Parathyroid adenoma (tissue), 2 donors: Measurements from ENCODE around the gene PTCD1.

Source experiments
- H2AFZ ChIP-seq: fragments of 300-600 bp; sonication (generic); one replicate; pipeline ENCODE4 v1.7.0; 2017; ENCODE audit warnings: antibody characterized with exemption, mild to moderate bottlenecking
- H3K27ac ChIP-seq: fragments of 300-600 bp; sonication (generic); one replicate; pipeline ENCODE4 v1.7.0; 2017
- H3K27me3 ChIP-seq: fragments of 300-600 bp; sonication (generic); one replicate; pipeline ENCODE4 v1.7.0; 2017; ENCODE audit warnings: low read length; ENCODE audit not compliant: control insufficient read depth, insufficient read depth
- H3K36me3 ChIP-seq: fragments of 300-600 bp; sonication (generic); one replicate; pipeline ENCODE4 v1.7.0; 2017; ENCODE audit warnings: low read length; ENCODE audit not compliant: control insufficient read depth, insufficient read depth
- H3K4me1 ChIP-seq: fragments of 300-600 bp; sonication (generic); one replicate; pipeline ENCODE4 v1.7.0; 2017; ENCODE audit warnings: control low read depth
- H3K4me2 ChIP-seq: fragments of 300-600 bp; sonication (generic); one replicate; pipeline ENCODE4 v1.7.0; 2017; ENCODE audit warnings: low read length
- H3K4me3 ChIP-seq: fragments of 300-600 bp; sonication (generic); one replicate; pipeline ENCODE4 v1.7.0; 2017; ENCODE audit warnings: low read depth, low read length
- H3K79me2 ChIP-seq: fragments of 300-600 bp; sonication (generic); one replicate; pipeline ENCODE4 v1.7.0; 2017; ENCODE audit warnings: control low read depth
- H3K9ac ChIP-seq: fragments of 300-600 bp; sonication (generic); one replicate; pipeline ENCODE4 v1.7.0; 2017; ENCODE audit warnings: mild to moderate bottlenecking
- H3K9me3 ChIP-seq: fragments of 300-600 bp; sonication (generic); one replicate; pipeline ENCODE4 v1.7.0; 2017; ENCODE audit warnings: low read length; ENCODE audit not compliant: control insufficient read depth
- CTCF ChIP-seq: fragments of 300-600 bp; sonication (generic); IDR thresholded peaks from one replicate; pipeline ENCODE4 v1.7.0; 2017; ENCODE audit warnings: antibody characterized with exemption, mild to moderate bottlenecking
- donor health status: primary hyperparathyroidism.

PTCD1 gene

GRCh38 chr7:99369767-99370391, 68.7 kb downstream of the PTCD1 start:
- Histone ChIP-seq H3K27ac (no peak overlapping the region), H3K4me1 (peaks cover 5% of the 10 kb centered on the region)
- TF ChIP-seq CTCF: no peak

GRCh38 chr7:99368750-99369389, 69.7 kb downstream of the PTCD1 start:
- Histone ChIP-seq H3K4me1 (peaks cover 5% of the 10 kb centered on the region), H3K9ac (no peak overlapping the region), H3K4me3 (no peak overlapping the region), H2AFZ (no peak overlapping the region), H3K79me2 (no peaks in the 10 kb centered on the region), H3K27ac (no peak overlapping the region), H3K36me3 (no peaks in the 10 kb centered on the region), H3K27me3 (no peaks in the 10 kb centered on the region), H3K4me2 (no peak overlapping the region), H3K9me3 (no peaks in the 10 kb centered on the region)
- TF ChIP-seq CTCF: no peak

More at GRCh38 chr7:99369767-99370391, 68.7 kb downstream of the PTCD1 start:
- no peaks in the 10 kb centered on the region for H3K27me3 ChIP-seq
- H2AFZ ChIP-seq: no peak overlapping the region
- no peak overlapping the region for H3K9ac ChIP-seq
- no peaks in the 10 kb centered on the region for H3K36me3 ChIP-seq
- H3K4me2 ChIP-seq: no peak overlapping the region
- H3K9me3 ChIP-seq: no peaks in the 10 kb centered on the region
- no peak overlapping the region for H3K4me3 ChIP-seq
- no peaks in the 10 kb centered on the region for H3K79me2 ChIP-seq
